ENCODE results near the gene HAUS3.

HAUS3 gene

DNA sequence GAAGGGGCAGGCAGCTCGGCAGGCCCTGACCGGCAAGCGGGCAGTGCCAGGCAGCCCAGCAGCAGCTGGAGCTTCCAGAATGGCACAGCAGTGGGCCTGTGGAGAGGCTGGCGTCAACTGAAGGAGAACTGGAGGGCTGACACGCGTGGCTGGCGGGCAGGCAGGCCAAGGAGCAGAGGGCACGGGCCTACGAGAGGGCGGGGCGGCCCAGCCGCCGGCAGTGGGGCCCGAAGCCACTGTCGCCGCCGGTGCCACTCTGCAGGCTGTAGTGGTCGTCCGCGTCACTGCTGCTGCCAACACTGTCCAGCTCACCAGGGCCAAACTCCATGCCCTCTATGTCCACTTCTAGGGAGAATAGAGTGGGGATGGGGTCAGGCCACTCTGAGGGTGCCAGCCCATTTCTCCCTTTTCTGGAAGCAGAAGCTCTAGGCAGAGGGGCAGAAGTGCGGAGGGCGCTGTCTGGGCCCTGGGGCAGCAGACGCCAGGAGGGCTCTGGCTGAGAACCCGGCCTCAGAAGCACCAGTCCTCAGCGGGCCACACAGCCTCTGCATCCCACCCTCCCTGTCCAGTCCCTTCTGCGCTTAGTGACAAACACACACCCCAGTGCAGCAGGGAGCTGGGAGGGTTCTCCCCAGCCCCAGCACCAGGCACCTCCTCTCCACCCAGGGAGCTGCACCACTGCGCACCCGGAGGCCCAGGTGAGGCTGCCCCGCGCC is 8.6 kb upstream of the HAUS3 start:
- H3K9me3 ChIP-seq (ENCODE audit: control insufficient read depth, insufficient read depth, low read length), result no peaks in the 10 kb centered on the region
- H3K4me1 ChIP-seq (ENCODE audit: control insufficient read depth, insufficient read depth, low read length), result no peaks in the 10 kb centered on the region; the same call in 1 of the 2 replicates
- H3K27ac ChIP-seq (ENCODE audit: low read length), result no peak overlapping the region
- H3K36me3 ChIP-seq (ENCODE audit: control insufficient read depth, insufficient read depth, low read length), result peaks cover 3% of the 10 kb centered on the region; the same call in 1 of the 2 replicates
- no peak for DNase-seq (ENCODE audit: low read depth, low spot score)
- no CpG with 5 or more reads among the region's 30 CpGs for WGBS (ENCODE audit: insufficient coverage, insufficient read length)
- no peak overlapping the region for H3K4me3 ChIP-seq (ENCODE audit: low read length)
- H3K27me3 ChIP-seq (ENCODE audit: control insufficient read depth, insufficient read depth, low read length), result no peaks in the 10 kb centered on the region

DNA sequence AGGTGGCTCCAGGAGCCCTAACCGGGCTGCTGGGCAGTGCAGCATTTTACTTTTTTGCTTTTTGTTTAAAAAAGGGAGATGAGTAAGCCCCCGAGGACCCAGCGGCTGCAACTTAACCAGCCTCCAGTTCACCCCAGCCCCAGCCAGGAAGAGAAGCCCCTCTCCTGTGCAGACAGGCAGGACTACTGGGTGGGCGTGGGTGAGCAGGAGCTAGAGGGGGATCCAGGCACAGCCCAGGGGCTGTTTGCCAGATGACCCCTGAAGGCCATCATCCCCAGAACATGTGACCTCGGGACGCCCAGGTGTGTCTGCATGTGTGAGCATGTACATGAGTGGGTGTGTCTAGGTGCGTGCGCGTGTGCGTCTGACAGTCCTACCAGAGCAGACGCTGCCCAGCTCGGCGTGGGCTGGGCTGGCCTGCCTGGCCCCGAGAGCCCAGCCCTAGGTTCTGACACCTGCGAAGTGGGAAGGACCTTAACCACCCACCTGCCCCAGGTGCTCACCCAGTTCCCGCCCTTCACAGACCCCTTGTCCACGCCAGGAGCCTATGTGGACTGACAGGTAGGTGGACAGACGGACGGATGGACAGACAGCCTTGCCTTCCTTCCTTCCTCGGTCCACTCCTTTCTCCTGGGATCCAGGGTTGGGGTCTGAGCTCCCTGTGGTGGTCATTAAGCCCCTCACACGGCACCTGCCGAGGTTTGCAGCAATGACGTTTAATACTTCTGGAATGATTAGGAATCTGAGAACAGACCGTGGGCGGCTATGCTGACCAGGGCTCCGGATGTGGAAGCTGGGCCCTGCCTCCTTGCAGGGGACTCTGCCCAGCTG is 7.8 kb upstream of the HAUS3 start:
- WGBS (ENCODE audit: insufficient coverage, insufficient read length), result no CpG with 5 or more reads among the region's 26 CpGs
- Histone ChIP-seq H3K27ac (ENCODE audit: low read length) (no peak overlapping the region), H3K36me3 (ENCODE audit: control insufficient read depth, insufficient read depth, low read length) (no peaks in the 10 kb centered on the region; the same call in 1 of the 2 replicates), H3K4me3 (ENCODE audit: low read length) (no peak overlapping the region), H3K9me3 (ENCODE audit: control insufficient read depth, insufficient read depth, low read length) (no peaks in the 10 kb centered on the region), H3K4me1 (ENCODE audit: control insufficient read depth, insufficient read depth, low read length) (no peaks in the 10 kb centered on the region; the same call in 1 of the 2 replicates), H3K27me3 (ENCODE audit: control insufficient read depth, insufficient read depth, low read length) (no peaks in the 10 kb centered on the region)
- DNase-seq (ENCODE audit: low read depth, low spot score), result no peak

- no peak overlapping the region for H3K27ac ChIP-seq (ENCODE audit: low read length)
- no peak for DNase-seq (ENCODE audit: low read depth, low spot score)
- no CpG with 5 or more reads among the region's 10 CpGs for WGBS (ENCODE audit: insufficient coverage, insufficient read length)
- H3K9me3 ChIP-seq (ENCODE audit: control insufficient read depth, insufficient read depth, low read length), result no peaks in the 10 kb centered on the region
- no peaks in the 10 kb centered on the region for H3K27me3 ChIP-seq (ENCODE audit: control insufficient read depth, insufficient read depth, low read length)
- H3K4me3 ChIP-seq (ENCODE audit: low read length), result no peak overlapping the region
- H3K36me3 ChIP-seq (ENCODE audit: control insufficient read depth, insufficient read depth, low read length), result no peaks in the 10 kb centered on the region; the same call in 1 of the 2 replicates
- no peaks in the 10 kb centered on the region; the same call in 1 of the 2 replicates for H3K4me1 ChIP-seq (ENCODE audit: control insufficient read depth, insufficient read depth, low read length)
These were observed 6.9 kb upstream of the HAUS3 start for GRCh38 chr4:2248821-2249261.

- no peak for DNase-seq (ENCODE audit: low read depth, low spot score)
- Histone ChIP-seq H3K9me3 (ENCODE audit: control insufficient read depth, insufficient read depth, low read length) (no peaks in the 10 kb centered on the region), H3K27ac (ENCODE audit: low read length) (no peak overlapping the region), H3K4me1 (ENCODE audit: control insufficient read depth, insufficient read depth, low read length) (no peaks in the 10 kb centered on the region; the same call in 1 of the 2 replicates), H3K27me3 (ENCODE audit: control insufficient read depth, insufficient read depth, low read length) (no peaks in the 10 kb centered on the region), H3K4me3 (ENCODE audit: low read length) (no peak overlapping the region), H3K36me3 (ENCODE audit: control insufficient read depth, insufficient read depth, low read length) (no peaks in the 10 kb centered on the region; the same call in 1 of the 2 replicates)
- no CpG with 5 or more reads among the region's 21 CpGs for WGBS (ENCODE audit: insufficient coverage, insufficient read length)
These were observed 6.3 kb upstream of the HAUS3 start for GRCh38 chr4:2248044-2248780.

GRCh38 chr4:2247128-2248043 is 5.5 kb upstream of the HAUS3 start:
- Histone ChIP-seq H3K4me1 (ENCODE audit: control insufficient read depth, insufficient read depth, low read length) (no peaks in the 10 kb centered on the region), H3K27me3 (ENCODE audit: control insufficient read depth, insufficient read depth, low read length) (no peaks in the 10 kb centered on the region), H3K4me3 (ENCODE audit: low read length) (no peak overlapping the region), H3K36me3 (ENCODE audit: control insufficient read depth, insufficient read depth, low read length) (no peaks in the 10 kb centered on the region; the same call in 1 of the 2 replicates), H3K27ac (ENCODE audit: low read length) (no peak overlapping the region), H3K9me3 (ENCODE audit: control insufficient read depth, insufficient read depth, low read length) (no peaks in the 10 kb centered on the region)
- DNase-seq (ENCODE audit: low read depth, low spot score), result no peak
- WGBS (ENCODE audit: insufficient coverage, insufficient read length), result no CpG with 5 or more reads among the region's 42 CpGs

GRCh38 chr4:2246384-2247127 is 4.6 kb upstream of the HAUS3 start:
- Histone ChIP-seq H3K27ac (ENCODE audit: low read length) (no peak overlapping the region), H3K4me1 (ENCODE audit: control insufficient read depth, insufficient read depth, low read length) (no peaks in the 10 kb centered on the region), H3K36me3 (ENCODE audit: control insufficient read depth, insufficient read depth, low read length) (no peaks in the 10 kb centered on the region; the same call in 1 of the 2 replicates), H3K4me3 (ENCODE audit: low read length) (no peak overlapping the region), H3K27me3 (ENCODE audit: control insufficient read depth, insufficient read depth, low read length) (no peaks in the 10 kb centered on the region), H3K9me3 (ENCODE audit: control insufficient read depth, insufficient read depth, low read length) (no peaks in the 10 kb centered on the region)
- DNase-seq (ENCODE audit: low read depth, low spot score), result no peak
- WGBS (ENCODE audit: insufficient coverage, insufficient read length), result no CpG with 5 or more reads among the region's 19 CpGs

GRCh38 chr4:2245787-2246275 is 3.9 kb upstream of the HAUS3 start:
- H3K36me3 ChIP-seq (ENCODE audit: control insufficient read depth, insufficient read depth, low read length), result no peaks in the 10 kb centered on the region; the same call in 1 of the 2 replicates
- no CpG with 5 or more reads among the region's 7 CpGs for WGBS (ENCODE audit: insufficient coverage, insufficient read length)
- no peak for DNase-seq (ENCODE audit: low read depth, low spot score)
- no peak overlapping the region for H3K27ac ChIP-seq (ENCODE audit: low read length)
- no peaks in the 10 kb centered on the region for H3K9me3 ChIP-seq (ENCODE audit: control insufficient read depth, insufficient read depth, low read length)
- H3K4me1 ChIP-seq (ENCODE audit: control insufficient read depth, insufficient read depth, low read length), result no peaks in the 10 kb centered on the region
- no peak overlapping the region for H3K4me3 ChIP-seq (ENCODE audit: low read length)
- no peaks in the 10 kb centered on the region for H3K27me3 ChIP-seq (ENCODE audit: control insufficient read depth, insufficient read depth, low read length)

DNA sequence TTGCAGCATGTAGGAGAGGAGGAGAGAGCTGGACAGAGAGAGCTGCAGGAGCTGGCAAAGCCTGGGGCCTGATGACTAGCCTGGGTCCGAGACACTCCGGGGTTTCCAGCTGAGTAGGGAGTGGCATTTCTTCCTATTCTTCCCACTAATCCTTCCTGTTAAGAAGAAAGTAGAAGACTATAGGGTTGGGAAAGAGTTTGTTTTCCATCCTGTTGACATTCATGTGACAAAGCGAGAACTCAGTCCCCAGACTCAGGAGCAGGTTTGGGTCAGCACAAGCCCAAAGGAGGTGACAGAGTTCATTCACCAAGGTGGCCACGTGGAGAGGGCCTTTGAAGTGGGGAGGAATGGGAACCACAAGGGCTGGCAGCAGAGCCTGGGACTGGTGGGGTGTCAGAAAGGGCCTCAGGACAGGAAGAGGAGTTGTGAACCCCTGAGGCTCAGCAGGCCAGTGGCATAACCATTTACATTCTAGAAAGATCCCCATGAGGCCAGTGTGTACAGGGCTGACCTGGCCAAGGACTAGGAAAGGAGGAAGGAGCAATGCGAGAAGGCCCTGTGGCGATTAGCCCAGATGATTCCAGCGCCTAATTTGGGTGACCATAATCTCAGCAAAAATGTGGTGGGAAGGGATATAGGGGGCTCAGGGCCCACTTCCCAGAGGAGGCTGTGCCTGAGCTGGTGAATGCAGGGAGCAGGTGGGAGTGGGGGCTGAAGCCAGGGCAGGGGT is 3.3 kb upstream of the HAUS3 start:
- H3K9me3 ChIP-seq (ENCODE audit: control insufficient read depth, insufficient read depth, low read length), result no peaks in the 10 kb centered on the region
- H3K27me3 ChIP-seq (ENCODE audit: control insufficient read depth, insufficient read depth, low read length), result no peaks in the 10 kb centered on the region
- H3K36me3 ChIP-seq (ENCODE audit: control insufficient read depth, insufficient read depth, low read length), result no peaks in the 10 kb centered on the region; the same call in 1 of the 2 replicates
- no peak for DNase-seq (ENCODE audit: low read depth, low spot score)
- no peaks in the 10 kb centered on the region for H3K4me1 ChIP-seq (ENCODE audit: control insufficient read depth, insufficient read depth, low read length)
- H3K27ac ChIP-seq (ENCODE audit: low read length), result no peak overlapping the region
- WGBS (ENCODE audit: insufficient coverage, insufficient read length), result no CpG with 5 or more reads among the region's 7 CpGs
- no peak overlapping the region for H3K4me3 ChIP-seq (ENCODE audit: low read length)

Data from iPS DF 6.9 (cell line).